ENCODE data around the gene CDKN2B.

Gene CDKN2B

DNA sequence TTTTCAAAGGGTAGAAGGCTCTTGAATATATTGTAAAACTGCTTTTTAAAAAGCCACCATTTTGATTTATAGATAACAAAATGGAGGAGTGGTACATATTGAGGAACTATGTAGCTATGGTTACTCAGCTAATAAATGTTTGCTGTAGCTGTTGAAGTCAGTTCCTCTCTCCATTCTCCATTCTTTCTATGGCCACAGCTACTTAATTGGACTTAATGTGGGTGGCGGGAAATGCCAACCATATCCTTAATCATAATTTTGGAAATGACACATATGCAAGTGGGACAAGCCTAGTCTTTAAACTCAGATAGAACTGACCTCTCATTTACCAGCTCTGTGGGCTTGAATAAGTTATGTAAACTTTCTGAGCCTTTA lies 25.6 kb downstream of the CDKN2B start:
- Histone ChIP-seq H3K9me3 (replicated peaks; ENCODE audit: insufficient read depth, low read length) (no peaks in the 10 kb centered on the region), H3K27me3 (replicated peaks; ENCODE audit: insufficient read depth, low read length) (no peaks in the 10 kb centered on the region), H3K79me2 (ENCODE audit: low read length) (no peaks in the 10 kb centered on the region), H3K27ac (ENCODE audit: low read length) (no peak overlapping the region), H4K20me1 (ENCODE audit: insufficient read depth, low read length) (no peaks in the 10 kb centered on the region), H2AFZ (ENCODE audit: low read length) (no peak overlapping the region), H3K4me3 (ENCODE audit: low read length) (no peak overlapping the region), H3K9ac (ENCODE audit: low read length) (no peak overlapping the region), H3K36me3 (replicated peaks; ENCODE audit: insufficient read depth, low read length) (no peaks in the 10 kb centered on the region), H3K4me2 (ENCODE audit: low read depth, low read length) (no peak overlapping the region), H3K4me1 (ENCODE audit: low read length) (no peaks in the 10 kb centered on the region), H3K9me2 (replicated peaks; ENCODE audit: insufficient read depth, low read length) (no peaks in the 10 kb centered on the region), H3F3A (ENCODE audit: insufficient read depth, low read length) (no peaks in the 10 kb centered on the region)
- no peak for TF ChIP-seq EZH2 (optimal IDR thresholded peaks at IDR 0.05; ENCODE audit: low read depth, low read length)
- TF ChIP-seq, protein P1, sequence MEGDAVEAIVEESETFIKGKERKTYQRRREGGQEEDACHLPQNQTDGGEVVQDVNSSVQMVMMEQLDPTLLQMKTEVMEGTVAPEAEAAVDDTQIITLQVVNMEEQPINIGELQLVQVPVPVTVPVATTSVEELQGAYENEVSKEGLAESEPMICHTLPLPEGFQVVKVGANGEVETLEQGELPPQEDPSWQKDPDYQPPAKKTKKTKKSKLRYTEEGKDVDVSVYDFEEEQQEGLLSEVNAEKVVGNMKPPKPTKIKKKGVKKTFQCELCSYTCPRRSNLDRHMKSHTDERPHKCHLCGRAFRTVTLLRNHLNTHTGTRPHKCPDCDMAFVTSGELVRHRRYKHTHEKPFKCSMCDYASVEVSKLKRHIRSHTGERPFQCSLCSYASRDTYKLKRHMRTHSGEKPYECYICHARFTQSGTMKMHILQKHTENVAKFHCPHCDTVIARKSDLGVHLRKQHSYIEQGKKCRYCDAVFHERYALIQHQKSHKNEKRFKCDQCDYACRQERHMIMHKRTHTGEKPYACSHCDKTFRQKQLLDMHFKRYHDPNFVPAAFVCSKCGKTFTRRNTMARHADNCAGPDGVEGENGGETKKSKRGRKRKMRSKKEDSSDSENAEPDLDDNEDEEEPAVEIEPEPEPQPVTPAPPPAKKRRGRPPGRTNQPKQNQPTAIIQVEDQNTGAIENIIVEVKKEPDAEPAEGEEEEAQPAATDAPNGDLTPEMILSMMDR (IDR thresholded peaks at IDR 0.05; ENCODE audit: low read length) = no peak
- DNase-seq = no peak

DNA sequence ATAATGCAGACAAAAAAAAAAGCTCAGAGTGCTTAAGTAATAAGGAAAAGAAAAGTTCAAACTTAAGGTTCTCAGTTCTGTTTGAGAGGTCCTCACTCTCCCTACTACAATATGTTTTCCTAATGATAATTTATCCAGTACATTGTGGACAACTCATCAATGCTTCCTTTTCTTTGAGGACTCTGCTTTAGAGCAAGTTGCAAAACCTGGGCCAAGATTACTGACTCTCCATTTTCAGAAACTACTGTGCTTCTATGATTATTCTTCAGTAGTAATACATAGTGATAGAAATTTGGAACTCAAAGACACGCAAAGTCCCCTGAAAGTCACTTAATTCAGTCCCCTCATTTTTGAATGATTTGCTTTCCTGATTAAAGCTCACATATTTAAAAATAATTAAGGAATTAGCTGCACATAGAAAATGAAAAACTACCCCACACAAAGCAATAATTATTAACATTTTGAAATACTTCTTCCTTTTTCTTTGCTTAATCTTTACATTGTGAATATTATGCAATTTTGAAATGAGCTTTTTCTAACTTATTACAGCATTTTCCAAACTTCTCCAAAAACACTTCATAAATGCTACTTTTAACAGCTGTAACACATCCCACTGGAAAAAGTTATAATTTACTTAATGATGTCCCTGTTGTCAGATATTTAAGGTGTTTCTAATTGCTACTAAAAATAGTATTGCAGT lies 26.1 kb downstream of the CDKN2B start:
- Histone ChIP-seq H3K27me3 (replicated peaks; ENCODE audit: insufficient read depth, low read length) (no peaks in the 10 kb centered on the region), H3K9me3 (replicated peaks; ENCODE audit: insufficient read depth, low read length) (no peaks in the 10 kb centered on the region), H2AFZ (ENCODE audit: low read length) (no peak overlapping the region), H3K9me2 (replicated peaks; ENCODE audit: insufficient read depth, low read length) (no peaks in the 10 kb centered on the region), H3K27ac (ENCODE audit: low read length) (no peak overlapping the region), H4K20me1 (ENCODE audit: insufficient read depth, low read length) (no peaks in the 10 kb centered on the region), H3K9ac (ENCODE audit: low read length) (no peak overlapping the region), H3K4me2 (ENCODE audit: low read depth, low read length) (no peak overlapping the region), H3F3A (ENCODE audit: insufficient read depth, low read length) (no peaks in the 10 kb centered on the region), H3K36me3 (replicated peaks; ENCODE audit: insufficient read depth, low read length) (no peaks in the 10 kb centered on the region), H3K4me1 (ENCODE audit: low read length) (no peaks in the 10 kb centered on the region), H3K4me3 (ENCODE audit: low read length) (no peak overlapping the region), H3K79me2 (ENCODE audit: low read length) (no peaks in the 10 kb centered on the region)
- TF ChIP-seq EZH2 (optimal IDR thresholded peaks at IDR 0.05; ENCODE audit: low read depth, low read length) (no peak), EZH2phosphoT487 (IDR thresholded peaks at IDR 0.05; ENCODE audit: low read length) (no peak)
- TF ChIP-seq, protein P1 (IDR thresholded peaks at IDR 0.05; ENCODE audit: low read length) = no peak
- no peak for DNase-seq

DNA sequence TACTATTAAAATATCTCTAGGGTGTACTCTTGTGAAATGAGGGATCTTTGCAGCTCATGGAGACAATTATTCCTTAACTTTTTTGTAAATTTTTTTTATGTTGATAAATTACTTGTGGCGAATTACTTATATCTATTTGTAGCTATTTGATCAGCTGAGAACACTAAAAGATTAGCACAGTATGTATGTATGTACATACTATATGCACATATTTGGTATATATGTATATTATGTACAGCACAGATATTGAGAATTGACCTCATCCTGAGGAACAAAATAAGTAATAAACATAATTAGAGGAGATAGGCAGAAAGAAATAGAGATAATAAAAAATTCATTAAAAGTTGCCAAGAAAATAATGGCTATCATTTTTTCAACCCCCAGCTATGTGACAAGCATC lies 26.7 kb downstream of the CDKN2B start:
- no peak overlapping the region for H3K4me2 ChIP-seq (ENCODE audit: low read depth, low read length)
- no peak overlapping the region for H3K4me3 ChIP-seq (ENCODE audit: low read length)
- no peaks in the 10 kb centered on the region for H3K36me3 ChIP-seq (replicated peaks; ENCODE audit: insufficient read depth, low read length)
- no peak overlapping the region for H3K27ac ChIP-seq (ENCODE audit: low read length)
- no peaks in the 10 kb centered on the region for H3F3A ChIP-seq (ENCODE audit: insufficient read depth, low read length)
- no peak overlapping the region for H3K9ac ChIP-seq (ENCODE audit: low read length)
- no peaks in the 10 kb centered on the region for H3K4me1 ChIP-seq (ENCODE audit: low read length)
- H4K20me1 ChIP-seq (ENCODE audit: insufficient read depth, low read length) = no peaks in the 10 kb centered on the region
- no peaks in the 10 kb centered on the region for H3K79me2 ChIP-seq (ENCODE audit: low read length)
- no peaks in the 10 kb centered on the region for H3K9me2 ChIP-seq (replicated peaks; ENCODE audit: insufficient read depth, low read length)
- H3K27me3 ChIP-seq (replicated peaks; ENCODE audit: insufficient read depth, low read length) = no peaks in the 10 kb centered on the region
- no peak for DNase-seq
- no peaks in the 10 kb centered on the region for H3K9me3 ChIP-seq (replicated peaks; ENCODE audit: insufficient read depth, low read length)
- no peak for TF ChIP-seq EZH2phosphoT487 (IDR thresholded peaks at IDR 0.05; ENCODE audit: low read length)
- no peak for TF ChIP-seq EZH2 (optimal IDR thresholded peaks at IDR 0.05; ENCODE audit: low read depth, low read length)
- TF ChIP-seq, protein P1 (IDR thresholded peaks at IDR 0.05; ENCODE audit: low read length) = no peak
- no peak overlapping the region for H2AFZ ChIP-seq (ENCODE audit: low read length)

All from MM.1S (cell line).